GM20000 (cell line): ENCODE results near the gene RAB43.
"Not testable (repeated sequence)": the region's sequence is repeated elsewhere in the genome, so short reads cannot be mapped to it uniquely, and the experiment has no call there.

Experiments used
- DNase-seq: peaks from one replicate; pipeline ENCODE4 v3.0.0; 2012; ENCODE audit warnings: low spot score
- CTCF ChIP-seq: IDR thresholded peaks from 2 replicates; pipeline ENCODE4 v1.5.1; 2012; ENCODE audit warnings: mild to moderate bottlenecking, control low read depth; ENCODE audit errors: extremely low read depth, missing control alignments

RAB43 gene

GRCh38 chr3:129068291-129068886 lies 53.2 kb downstream of the RAB43 start:
- no peak for DNase-seq
- no peak for TF ChIP-seq CTCF

GRCh38 chr3:129067719-129068118 lies 53.9 kb downstream of the RAB43 start:
- DNase-seq, result not testable (repeated sequence)

GRCh38 chr3:129065720-129066073 lies 55.9 kb downstream of the RAB43 start:
- no peak for DNase-seq
- TF ChIP-seq CTCF, result no peak

- TF ChIP-seq CTCF, result no peak
Measured at GRCh38 chr3:129065016-129065719, 56.4 kb downstream of the RAB43 start.

GRCh38 chr3:129063841-129064482 lies 57.6 kb downstream of the RAB43 start:
- no peak for TF ChIP-seq CTCF
- DNase-seq, result no peak

More at GRCh38 chr3:129065016-129065719, 56.4 kb downstream of the RAB43 start:
- DNase-seq, result no peak

- no peak for DNase-seq
- no peak for TF ChIP-seq CTCF
Measured at GRCh38 chr3:129063091-129063640, 58.4 kb downstream of the RAB43 start.

GRCh38 chr3:129061888-129062834 lies 59.4 kb downstream of the RAB43 start:
- no peak for TF ChIP-seq CTCF
- DNase-seq, result no peak
